HepG2 (cell line): ENCODE results near the gene NHERF2. TPM values are rescaled to one million over a fixed set of nuclear protein-coding genes. Genes with fewer than 3 reads are reported as not detected.
A peak's percentile ranks its signal among the peaks of the same experiment; 100 is the strongest.

Experiments
- ATM ChIP-seq: fragments of 450-650 bp; IDR thresholded peaks from 2 replicates; pipeline ENCODE4 v1.7.1; 2017; ENCODE audit warnings: mild to moderate bottlenecking, borderline replicate concordance
- CCAR2 ChIP-seq: fragments of 200-400 bp; formaldehyde crosslinking; optimal IDR thresholded peaks from 2 replicates; pipeline ENCODE3; 2018; ENCODE audit warnings: low read depth, mild to moderate bottlenecking, low read length, moderate library complexity
- HDAC2 ChIP-seq: sonication (generic); formaldehyde crosslinking; IDR thresholded peaks from 2 replicates; pipeline ENCODE4 v1.4.0; 2020; ENCODE audit warnings: missing genetic modification reagents
- HIVEP1 ChIP-seq: sonication (generic); formaldehyde crosslinking; IDR thresholded peaks from 2 replicates; pipeline ENCODE4 v1.4.0; 2020; ENCODE audit warnings: mild to moderate bottlenecking, missing genetic modification reagents
- HOMEZ ChIP-seq: IDR thresholded peaks from 2 replicates; pipeline ENCODE4 v1.6.1; 2016; ENCODE audit warnings: low read depth
- HOXA5 ChIP-seq: sonication (generic); formaldehyde crosslinking; IDR thresholded peaks from 2 replicates; pipeline ENCODE4 v1.4.0; 2020; ENCODE audit warnings: missing genetic modification reagents
- HOXD1 ChIP-seq: sonication (generic); formaldehyde crosslinking; IDR thresholded peaks from 2 replicates; pipeline ENCODE4 v1.5.0; 2020; ENCODE audit warnings: missing genetic modification reagents
- MBNL3 ChIP-seq: fragments of 250-450 bp; sonication (Bioruptor Pico); conservative IDR thresholded peaks from 2 replicates; pipeline ENCODE4 v1.8.0; 2022; ENCODE audit warnings: mild to moderate bottlenecking, inconsistent platforms
- PATZ1 ChIP-seq: sonication (generic); formaldehyde crosslinking; IDR thresholded peaks from 2 replicates; pipeline ENCODE4 v1.4.0; 2020; ENCODE audit warnings: missing genetic modification reagents
- SKI ChIP-seq: fragments of 450-650 bp; IDR thresholded peaks from one replicate; pipeline ENCODE4 v1.6.1; 2018; ENCODE audit warnings: mild to moderate bottlenecking; ENCODE audit not compliant: partially characterized antibody
- SMC3 ChIP-seq: IDR thresholded peaks from 2 replicates; pipeline ENCODE4 v1.6.1; 2011; ENCODE audit warnings: low read length, improper control_type of control experiment
- SOX5 ChIP-seq: IDR thresholded peaks from 2 replicates; pipeline ENCODE4 v1.6.1; 2016; ENCODE audit warnings: borderline replicate concordance
- SP1 ChIP-seq, 2 experiments: fragments of 450-650 bp in 1 of 2; sonication (generic) in 1 of 2; formaldehyde crosslinking in 1 of 2; IDR thresholded peaks; 2 replicates each; pipeline versions ENCODE4 v1.4.0 to v1.6.1; 2016 to 2020; ENCODE audit warnings: missing genetic modification reagents in 1 of 2
- SRF ChIP-seq: IDR thresholded peaks from 2 replicates; pipeline ENCODE4 v1.6.1; 2011; ENCODE audit warnings: mild to moderate bottlenecking, low read depth, low read length, moderate library complexity
- TOPORS ChIP-seq: sonication (generic); formaldehyde crosslinking; IDR thresholded peaks from 2 replicates; pipeline ENCODE4 v1.8.0; 2023; ENCODE audit warnings: mild to moderate bottlenecking, missing genetic modification reagents
- ZNF121 ChIP-seq: sonication (generic); formaldehyde crosslinking; IDR thresholded peaks from 2 replicates; pipeline ENCODE4 v1.5.0; 2020; ENCODE audit warnings: mild to moderate bottlenecking, missing genetic modification reagents
- ZNF3 ChIP-seq: IDR thresholded peaks from 2 replicates; pipeline ENCODE4 v1.7.0; 2017; ENCODE audit warnings: inconsistent platforms
- ZNF343 ChIP-seq: sonication (generic); formaldehyde crosslinking; IDR thresholded peaks from 2 replicates; pipeline ENCODE4 v1.4.0; 2020; ENCODE audit warnings: mild to moderate bottlenecking, missing genetic modification reagents
- ZNF430 ChIP-seq: sonication (generic); formaldehyde crosslinking; IDR thresholded peaks from 2 replicates; pipeline ENCODE4 v1.9.0; 2021; ENCODE audit warnings: mild to moderate bottlenecking, missing genetic modification reagents
- ZNF431 ChIP-seq: sonication (generic); formaldehyde crosslinking; IDR thresholded peaks from 2 replicates; pipeline ENCODE4 v1.9.0; 2022; ENCODE audit warnings: missing genetic modification reagents, low read depth, mild to moderate bottlenecking, borderline replicate concordance
- ZNF484 ChIP-seq: sonication (generic); formaldehyde crosslinking; IDR thresholded peaks from 2 replicates; pipeline ENCODE4 v1.5.1; 2020; ENCODE audit warnings: mild to moderate bottlenecking, low read depth, missing genetic modification reagents, borderline replicate concordance
- ZNF503 ChIP-seq: sonication (generic); formaldehyde crosslinking; IDR thresholded peaks from 2 replicates; pipeline ENCODE4 v1.4.0; 2020; ENCODE audit warnings: missing genetic modification reagents
- ZNF552 ChIP-seq: sonication (generic); formaldehyde crosslinking; IDR thresholded peaks from 2 replicates; pipeline ENCODE4 v1.9.0; 2022; ENCODE audit warnings: missing genetic modification reagents, mild to moderate bottlenecking, borderline replicate concordance
- ZNF605 ChIP-seq: sonication (generic); formaldehyde crosslinking; IDR thresholded peaks from 2 replicates; pipeline ENCODE4 v1.8.0; 2022; ENCODE audit warnings: mild to moderate bottlenecking, missing genetic modification reagents
- ZNF670 ChIP-seq: sonication (generic); formaldehyde crosslinking; IDR thresholded peaks from 2 replicates; pipeline ENCODE4 v1.8.0; 2022; ENCODE audit warnings: mild to moderate bottlenecking, missing genetic modification reagents, borderline replicate concordance
- ZNF713 ChIP-seq: sonication (generic); formaldehyde crosslinking; IDR thresholded peaks from 2 replicates; pipeline ENCODE4 v1.4.0; 2020; ENCODE audit warnings: mild to moderate bottlenecking, missing genetic modification reagents
- polyA plus RNA-seq, 8 experiments: library from polyadenylated mRNA; depleted of rRNA in 3 of 8; stranded (reverse) in 7 of 8; unstranded in 1 of 8; fragments of >200 nt; fragmentation: Illumina TruSeq in 4 of 8; extraction: Trizol in 4 of 8; gene quantifications; 2 replicates each; pipeline versions ENCODE4 v1.2.1 to v1.2.3, GENCODE V29; 2011 to 2016; ENCODE audit warnings: low read depth in 4 of 8, missing spikeins in 1 of 8, mixed read lengths in 1 of 8; ENCODE audit not compliant: insufficient read depth in 1 of 8
- total RNA-seq, 5 experiments: library from RNA; depleted of rRNA; stranded (reverse); fragments of >200 nt; fragmentation: Illumina TruSeq; extraction: Trizol; gene quantifications; 2 replicates each; pipeline ENCODE4 v1.2.3, GENCODE V29; 2016; ENCODE audit warnings: low read depth in 1 of 5

The NHERF2 gene
- total and polyA plus RNA-seq, 2 of the 13 experiments (the other 11 are each of a cell fraction or from before 2014, with no cell fraction given): 23.7 to 39.3 TPM

GRCh38 chr16:2047330-2048115 lies 20.8 kb downstream of the NHERF2 start, which contains the start of the genes NTHL1 and TSC2 (continued):
- TF ChIP-seq PATZ1 (CRISPR knock-in tag): peak; percentile 68
- TF ChIP-seq HOMEZ (CRISPR knock-in tag): no peak
- peak; percentile 85 for TF ChIP-seq ZNF430
- TF ChIP-seq HOXD1 (CRISPR knock-in tag): no peak; the same call in none of the 2 replicates
- no peak for TF ChIP-seq SRF
- TF ChIP-seq SOX5 (CRISPR knock-in tag): peak; percentile 35; the same call in 1 of the 2 replicates
- peak; percentile 58 for TF ChIP-seq HDAC2 (CRISPR knock-in tag)
- 0 out of 2 replicates have a peak, but pooled peaks have one; percentile 26 for TF ChIP-seq ZNF713 (CRISPR knock-in tag)
- TF ChIP-seq ZNF552 (CRISPR knock-in tag): no peak; the same call in 1 of the 2 replicates
- TF ChIP-seq ZNF431 (CRISPR knock-in tag): no peak
- TF ChIP-seq HOXA5 (CRISPR knock-in tag): no peak; the same call in 1 of the 2 replicates
- TF ChIP-seq SMC3: no peak
- TF ChIP-seq ZNF484: no peak
- TF ChIP-seq MBNL3 (CRISPR knock-in tag): no peak
- TF ChIP-seq TOPORS (CRISPR knock-in tag): no peak
- TF ChIP-seq ZNF121 (CRISPR knock-in tag): no peak
- TF ChIP-seq ZNF605: peak; percentile 66; the same call in 1 of the 2 replicates
- peak; percentile 57; the same call in 1 of the 2 replicates for TF ChIP-seq ZNF343 (CRISPR knock-in tag)
- no peak for TF ChIP-seq SP1 (IDR thresholded peaks at IDR 0.05)
- TF ChIP-seq SP1 (CRISPR knock-in tag; IDR thresholded peaks at IDR 0.05): peak; percentile 28; the same call in 1 of the 2 replicates
- TF ChIP-seq ZNF670 (CRISPR knock-in tag): peak; percentile 67; the same call in 1 of the 2 replicates
- peak; percentile 25; the same call in 1 of the 2 replicates for TF ChIP-seq ZNF503 (CRISPR knock-in tag)
- no peak for TF ChIP-seq ATM
- peak; percentile 28; the same call in 1 of the 2 replicates for TF ChIP-seq HIVEP1 (CRISPR knock-in tag)
- TF ChIP-seq SKI: no peak
- no peak for TF ChIP-seq ZNF3 (CRISPR knock-in tag)
- TF ChIP-seq CCAR2: no peak
